GM19438 (cell line): ENCODE measurements around the gene MCM10.

Source experiments
- ATAC-seq: cut with Tn5 transposase; IDR thresholded peaks from one replicate; pipeline ENCODE4 v1.9.1; 2021; ENCODE audit warnings: low read depth; ENCODE audit not compliant: unreplicated experiment

Gene MCM10

DNA sequence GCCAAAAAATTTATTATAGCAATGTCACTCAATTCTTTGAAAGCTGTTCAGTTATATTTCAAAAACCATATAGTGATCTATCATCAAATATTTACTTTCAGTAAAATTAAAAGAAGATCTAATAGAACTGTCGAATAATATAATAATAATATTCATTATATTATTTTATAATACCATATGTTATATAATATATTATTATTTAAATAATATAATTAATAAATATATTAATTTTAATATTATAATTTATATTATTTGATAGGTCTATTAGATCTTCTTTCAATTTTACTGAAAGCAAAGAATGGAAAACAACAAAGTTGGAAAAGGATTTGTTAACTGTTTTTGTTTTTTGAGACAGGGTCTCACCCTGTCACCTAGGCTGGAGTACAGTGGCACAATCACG, 95.3 kb downstream of the MCM10 start:
- ATAC-seq, result no peak

DNA sequence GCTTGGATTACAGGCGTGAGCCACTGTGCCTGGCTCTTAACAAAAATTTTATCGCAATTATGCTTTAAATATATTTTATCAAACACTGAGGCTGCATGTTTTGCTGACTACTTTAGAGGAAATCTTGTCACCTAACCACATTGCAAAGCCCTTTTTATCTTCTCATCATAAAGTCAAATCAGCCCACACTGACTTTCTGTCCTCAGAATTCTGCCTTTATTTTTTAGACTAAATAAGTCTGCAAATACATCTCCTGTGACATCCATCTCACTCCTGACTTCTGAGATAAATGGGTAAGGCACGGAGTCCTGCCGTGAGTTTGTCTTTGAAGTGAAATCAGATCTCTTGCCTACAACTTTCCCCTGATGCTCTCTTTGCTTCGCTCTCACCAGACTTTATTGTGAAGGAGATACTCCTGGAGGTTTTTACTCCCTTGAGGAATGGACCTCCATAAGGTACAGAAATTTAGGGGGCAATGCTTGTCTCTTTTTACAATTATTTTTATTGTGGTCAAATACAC, 96.3 kb downstream of the MCM10 start:
- no peak for ATAC-seq
